ENCODE data around the gene STARD13. TPM values are rescaled to one million over a fixed set of nuclear protein-coding genes. Genes with fewer than 3 reads are reported as not detected.

Gene STARD13
- total RNA-seq, 1 experiment from 2014 or later = 4.1 TPM

GRCh38 chr13:33154911-33155310 is 130.6 kb downstream of the STARD13 start:
- Histone ChIP-seq H4K20me1 (ENCODE audit: insufficient read depth) (no peaks in the 10 kb centered on the region), H3K4me2 (ENCODE audit: low read length) (no peak overlapping the region), H3K79me2 (ENCODE audit: insufficient read depth, low read length) (no peaks in the 10 kb centered on the region), H3K27me3 (ENCODE audit: insufficient read depth, low read length) (no peaks in the 10 kb centered on the region), H3K9me3 (ENCODE audit: control insufficient read depth in 1 of 2, insufficient read depth in 1 of 2, low read depth in 1 of 2, low read length in 2 of 2) (no peaks in the 10 kb centered on the region), H3K27ac (ENCODE audit: low read depth, low read length) (no peak overlapping the region), H3K4me3 (replicated peaks in 1 of 2; ENCODE audit: low read depth in 1 of 2, low read length in 2 of 2) (no peak overlapping the region), H3K9me2 (ENCODE audit: insufficient read depth) (peaks cover 3% of the 10 kb centered on the region; the same call in 1 of the 2 replicates), H3K9ac (ENCODE audit: low read length) (no peak overlapping the region), H3K4me1 (ENCODE audit: control insufficient read depth in 1 of 2, insufficient read depth in 2 of 2, low read length in 2 of 2) (peaks cover 6 to 8% of the 10 kb centered on the region in 2 experiments; a peak in 2 of 4 replicates), H2AFZ (ENCODE audit: low read depth, low read length, poor library complexity, severe bottlenecking) (no peak overlapping the region), H3K36me3 (ENCODE audit: control insufficient read depth in 1 of 2, insufficient read depth in 2 of 2, low read length in 2 of 2) (no peaks in the 10 kb centered on the region)
- intact Hi-C loops (cut with micrococcal nuclease) = no loop called here
- TF ChIP-seq EZH2 (IDR thresholded peaks at IDR 0.05) (no peak), JUND (IDR thresholded peaks at IDR 0.05) (no peak), RAD21 (IDR thresholded peaks at IDR 0.05; ENCODE audit: low read depth) (no peak), CBX3 (IDR thresholded peaks at IDR 0.05; ENCODE audit: low read depth) (no peak), CEBPB (IDR thresholded peaks at IDR 0.05; ENCODE audit: low read depth) (no peak), FOSL1 (IDR thresholded peaks at IDR 0.05; ENCODE audit: low read depth) (no peak), YY1 (IDR thresholded peaks at IDR 0.05; ENCODE audit: extremely low read depth, insufficient replicate concordance, low read depth, low read length) (no peak), CTCF (IDR thresholded peaks at IDR 0.05 in 2 of 3, conservative IDR thresholded peaks at IDR 0.05 in 1 of 3; ENCODE audit: borderline replicate concordance in 1 of 3, insufficient read depth in 1 of 3, low read depth in 2 of 3, low read length in 2 of 3) (no peak), SRF (IDR thresholded peaks at IDR 0.05; ENCODE audit: low read depth) (no peak), POLR2A (IDR thresholded peaks at IDR 0.05; ENCODE audit: borderline replicate concordance, extremely low read depth, insufficient read depth, insufficient read length) (no peak)
- no peak for DNase-seq (ENCODE audit: low read depth, low spot score)
- ATAC-seq = no peak
- RAD21 ChIA-PET (ENCODE audit: low non-redundant PET in 1 of 2, low total read pairs in 2 of 2, uncharacterized antibody in 2 of 2, unreplicated experiment in 2 of 2) = no interaction called here
- POLR2A ChIA-PET = no interaction called here
- no TSS peak for BruUV-seq (replicated peaks)
- CTCF ChIA-PET = interaction anchor here (0.6 kb wide), 1 partner anchor 1572 kb away, joined by 3 read pairs; no protein-coding TSS in a partner anchor
